BE2C (cell line): ENCODE measurements around the gene VMAC.

Source experiments
- DNase-seq: peaks from one replicate; pipeline ENCODE4 v3.0.0-alpha.2; 2020
- H3K27me3 ChIP-seq: fragments of 250-450 bp; sonication (Bioruptor Pico); 2 replicates; pipeline ENCODE4 v1.5.1; 2020; ENCODE audit warnings: mild to moderate bottlenecking
- H3K36me3 ChIP-seq: fragments of 250-450 bp; sonication (Bioruptor Pico); 2 replicates; pipeline ENCODE4 v1.5.1; 2020; ENCODE audit warnings: mild to moderate bottlenecking
- H3K4me1 ChIP-seq: fragments of 250-450 bp; sonication (Bioruptor Pico); 2 replicates; pipeline ENCODE4 v1.5.1; 2020
- H3K4me3 ChIP-seq: 2 replicates; pipeline ENCODE4 v1.5.1; 2011; ENCODE audit warnings: low read depth, low read length
- H3K9me3 ChIP-seq: fragments of 250-450 bp; sonication (Bioruptor Pico); 2 replicates; pipeline ENCODE4 v1.5.1; 2020
- CTCF ChIP-seq: IDR thresholded peaks from 2 replicates; pipeline ENCODE4 v1.5.1; 2012; ENCODE audit warnings: mild to moderate bottlenecking, low read depth, low read length

The VMAC gene

GRCh38 chr19:5918463-5919079 lies 13.9 kb downstream of the VMAC start:
- no peaks in the 10 kb centered on the region for H3K27me3 ChIP-seq
- no peak for DNase-seq
- no peak for TF ChIP-seq CTCF
- H3K4me3 ChIP-seq = no peak overlapping the region
- H3K4me1 ChIP-seq = peaks cover 10% of the 10 kb centered on the region
- H3K9me3 ChIP-seq = no peaks in the 10 kb centered on the region
- H3K36me3 ChIP-seq = peaks cover 83% of the 10 kb centered on the region

GRCh38 chr19:5921516-5922160 lies 17.0 kb downstream of the VMAC start:
- H3K27me3 ChIP-seq = no peaks in the 10 kb centered on the region
- DNase-seq = no peak
- peaks cover 89% of the 10 kb centered on the region for H3K36me3 ChIP-seq
- no peak for TF ChIP-seq CTCF
- peaks cover 4% of the 10 kb centered on the region for H3K4me1 ChIP-seq
- H3K9me3 ChIP-seq = no peaks in the 10 kb centered on the region
- H3K4me3 ChIP-seq = no peak overlapping the region

GRCh38 chr19:5922161-5922545 lies 17.5 kb downstream of the VMAC start:
- TF ChIP-seq CTCF = no peak
- Histone ChIP-seq H3K9me3 (no peaks in the 10 kb centered on the region), H3K4me3 (no peak overlapping the region), H3K27me3 (no peaks in the 10 kb centered on the region), H3K4me1 (no peaks in the 10 kb centered on the region; the same call in 1 of the 2 replicates), H3K36me3 (peaks cover 89% of the 10 kb centered on the region)
- no peak for DNase-seq

- Histone ChIP-seq H3K36me3 (peaks cover 93% of the 10 kb centered on the region), H3K4me1 (no peaks in the 10 kb centered on the region; the same call in 1 of the 2 replicates)
These were observed 18.7 kb downstream of the VMAC start for GRCh38 chr19:5923356-5923755.

GRCh38 chr19:5925830-5926427 lies 21.3 kb downstream of the VMAC start:
- Histone ChIP-seq H3K36me3 (peaks cover 90% of the 10 kb centered on the region), H3K9me3 (no peaks in the 10 kb centered on the region), H3K4me1 (peaks cover 10% of the 10 kb centered on the region), H3K4me3 (no peak overlapping the region), H3K27me3 (no peaks in the 10 kb centered on the region)
- no peak for TF ChIP-seq CTCF
- DNase-seq = no peak

More at GRCh38 chr19:5923356-5923755, 18.7 kb downstream of the VMAC start:
- no peak overlapping the region for H3K4me3 ChIP-seq
- TF ChIP-seq CTCF = no peak
- H3K9me3 ChIP-seq = no peaks in the 10 kb centered on the region
- no peaks in the 10 kb centered on the region for H3K27me3 ChIP-seq
- no peak for DNase-seq
